IPS-NIHi11 (cell line): ENCODE results near the gene FCRL6.
A peak's percentile ranks its signal among the peaks of the same experiment; 100 is the strongest.

Source experiments
- DNase-seq: peaks from one replicate; pipeline ENCODE4 v3.0.0; 2012; ENCODE audit warnings: mixed read lengths, low spot score

Gene FCRL6

GRCh38 chr1:159799446-159799985, 2.6 kb upstream of the FCRL6 start:
- no peak for DNase-seq

GRCh38 chr1:159800177-159800930, 1.8 kb upstream of the FCRL6 start:
- no peak for DNase-seq

GRCh38 chr1:159803956-159804689, 2.0 kb downstream of the FCRL6 start:
- DNase-seq: peak; percentile 39

GRCh38 chr1:159804924-159805323, 2.8 kb downstream of the FCRL6 start:
- no peak for DNase-seq

- no peak for DNase-seq
Observed at GRCh38 chr1:159815926-159816325, 13.8 kb downstream of the FCRL6 start.

- no peak for DNase-seq
Observed at GRCh38 chr1:159817276-159818041, 15.3 kb downstream of the FCRL6 start.

- peak; percentile 61 for DNase-seq
Observed at GRCh38 chr1:159821171-159821867, 19.2 kb downstream of the FCRL6 start.

- peak; percentile 40 for DNase-seq
Observed at GRCh38 chr1:159823406-159823805, 21.2 kb downstream of the FCRL6 start.

- DNase-seq: no peak
Observed at GRCh38 chr1:159825564-159825963, 23.4 kb downstream of the FCRL6 start.

- DNase-seq: no peak
Observed at GRCh38 chr1:159826441-159827101, 24.4 kb downstream of the FCRL6 start, which contains the start of gene SLAMF8. Gene SLAMF8 (plus strand): TSS chr1:159826873. CDS start chr1:159826899, 26 bp downstream.

- no peak for DNase-seq
Observed at GRCh38 chr1:159827102-159827490, 24.9 kb downstream of the FCRL6 start.

GRCh38 chr1:159827549-159827948, 25.4 kb downstream of the FCRL6 start:
- no peak for DNase-seq

GRCh38 chr1:159828176-159828575, 26.0 kb downstream of the FCRL6 start:
- DNase-seq: no peak

- no peak for DNase-seq
Observed at GRCh38 chr1:159828581-159829272, 26.6 kb downstream of the FCRL6 start.

- peak; percentile 76 for DNase-seq
Observed at GRCh38 chr1:159829273-159829634, 27.1 kb downstream of the FCRL6 start.

- no peak for DNase-seq
Observed at GRCh38 chr1:159829822-159830465, 27.8 kb downstream of the FCRL6 start.

GRCh38 chr1:159830722-159831121, 28.6 kb downstream of the FCRL6 start:
- no peak for DNase-seq

- no peak for DNase-seq
Observed at GRCh38 chr1:159831412-159832141, 29.4 kb downstream of the FCRL6 start.

- DNase-seq: no peak
Observed at GRCh38 chr1:159832309-159832708, 30.1 kb downstream of the FCRL6 start.
